IPS DF 6.9 (cell line): ENCODE measurements around the gene ZFP64.
A peak's percentile ranks its signal among the peaks of the same experiment; 100 is the strongest.

ENCODE experiments used
- DNase-seq: peaks from one replicate; pipeline ENCODE4 v3.0.0-alpha.2; 2013; ENCODE audit warnings: low read depth, low spot score
- H3K27ac ChIP-seq: one replicate; pipeline ENCODE4 v1.5.1; 2013; ENCODE audit warnings: low read length, control low read depth
- H3K27me3 ChIP-seq: 2 replicates; pipeline ENCODE4 v1.6.1; 2013; ENCODE audit warnings: mild to moderate bottlenecking, low read length; ENCODE audit not compliant: control insufficient read depth, insufficient read depth
- H3K36me3 ChIP-seq: 2 replicates; pipeline ENCODE4 v1.6.1; 2013; ENCODE audit warnings: low read length; ENCODE audit not compliant: control insufficient read depth, insufficient read depth
- H3K4me1 ChIP-seq: 2 replicates; pipeline ENCODE4 v1.6.1; 2013; ENCODE audit warnings: low read length; ENCODE audit not compliant: control insufficient read depth, insufficient read depth
- H3K4me3 ChIP-seq: 2 replicates; pipeline ENCODE4 v1.5.1; 2013; ENCODE audit warnings: mild to moderate bottlenecking, low read length
- H3K9me3 ChIP-seq: 2 replicates; pipeline ENCODE4 v1.6.1; 2013; ENCODE audit warnings: low read length, inconsistent platforms; ENCODE audit not compliant: control insufficient read depth, insufficient read depth
- WGBS: extraction: QIAGEN DNeasy Blood & Tissue Kit; methylation state at CpG from one replicate; pipeline ENCODE4 v1.1.7; 2013; ENCODE audit warnings: mixed read lengths, missing lambda C conversion rate; ENCODE audit not compliant: insufficient read length, insufficient coverage; 5-methylcytosine and 5-hydroxymethylcytosine counted together

ZFP64 gene

GRCh38 chr20:52160621-52161204 lies 30.9 kb downstream of the ZFP64 start:
- H3K36me3 ChIP-seq, result 0 out of 2 replicates have a peak, but pooled peaks cover 2% of the 10 kb centered on the region
- no peak overlapping the region for H3K4me3 ChIP-seq
- 0 out of 2 replicates have a peak, but pooled peaks cover 1% of the 10 kb centered on the region for H3K9me3 ChIP-seq
- no peak for DNase-seq
- H3K27me3 ChIP-seq, result no peaks in the 10 kb centered on the region
- no CpG with 5 or more reads among the region's 9 CpGs for WGBS
- H3K27ac ChIP-seq, result no peak overlapping the region
- H3K4me1 ChIP-seq, result no peaks in the 10 kb centered on the region

GRCh38 chr20:52160049-52160570 lies 31.5 kb downstream of the ZFP64 start:
- Histone ChIP-seq H3K9me3 (no peaks in the 10 kb centered on the region), H3K4me1 (no peaks in the 10 kb centered on the region), H3K36me3 (0 out of 2 replicates have a peak, but pooled peaks cover 2% of the 10 kb centered on the region), H3K4me3 (no peak overlapping the region), H3K27ac (no peak overlapping the region), H3K27me3 (no peaks in the 10 kb centered on the region)
- no peak for DNase-seq
- WGBS, result no CpG with 5 or more reads among the region's 18 CpGs

DNA sequence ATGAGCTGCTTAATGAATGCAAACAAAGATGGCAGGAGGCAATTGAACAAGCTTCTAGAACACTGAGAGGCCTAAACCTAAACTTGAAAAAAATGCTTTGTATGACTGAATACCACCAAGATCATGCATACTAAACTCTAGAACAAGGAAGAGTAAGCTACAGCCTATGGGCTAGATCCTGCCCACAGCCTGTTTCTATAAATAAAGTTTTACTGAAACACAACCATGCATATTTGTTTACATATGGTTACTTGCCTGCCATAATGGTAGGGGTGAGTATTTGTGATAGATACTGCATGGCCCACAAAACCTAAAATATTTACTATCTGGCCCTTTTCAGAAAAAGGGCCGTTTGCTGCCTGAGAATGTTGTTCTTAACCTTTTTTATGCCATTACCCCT lies 37.0 kb downstream of the ZFP64 start:
- Histone ChIP-seq H3K9me3 (no peaks in the 10 kb centered on the region), H3K36me3 (peaks cover 8% of the 10 kb centered on the region; the same call in 1 of the 2 replicates), H3K27ac (no peak overlapping the region), H3K4me3 (no peak overlapping the region), H3K27me3 (no peaks in the 10 kb centered on the region), H3K4me1 (no peaks in the 10 kb centered on the region)
- DNase-seq, result no peak
- no CpG with 5 or more reads among the region's 1 CpG for WGBS

GRCh38 chr20:52153896-52154295 lies 37.7 kb downstream of the ZFP64 start:
- Histone ChIP-seq H3K27me3 (no peaks in the 10 kb centered on the region), H3K4me1 (no peaks in the 10 kb centered on the region), H3K4me3 (no peak overlapping the region), H3K36me3 (peaks cover 6% of the 10 kb centered on the region; the same call in 1 of the 2 replicates), H3K9me3 (no peaks in the 10 kb centered on the region), H3K27ac (no peak overlapping the region)
- WGBS, result no CpG with 5 or more reads among the region's 7 CpGs
- DNase-seq, result no peak

DNA sequence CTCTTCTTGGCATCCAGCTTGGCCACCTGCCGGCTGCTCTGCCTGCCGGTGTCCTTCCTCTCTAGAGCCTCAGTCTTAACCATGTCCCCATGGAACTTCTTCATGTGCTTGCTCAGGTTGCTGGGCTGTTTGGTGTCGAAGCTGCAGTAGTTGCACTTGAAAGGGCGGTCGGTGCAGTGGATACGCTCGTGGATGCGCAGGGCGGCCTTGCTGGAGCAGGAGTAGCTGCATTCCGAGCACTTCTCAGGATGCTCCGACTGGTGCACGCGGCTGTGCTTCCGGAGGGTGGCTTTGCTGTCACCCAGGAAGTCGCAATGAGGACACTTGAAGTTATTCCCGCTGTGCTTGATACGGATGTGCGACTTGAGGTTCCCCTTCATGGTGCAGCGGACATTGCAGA lies 38.7 kb downstream of the ZFP64 start:
- no peak overlapping the region for H3K4me3 ChIP-seq
- H3K9me3 ChIP-seq, result no peaks in the 10 kb centered on the region
- peaks cover 6% of the 10 kb centered on the region; the same call in 1 of the 2 replicates for H3K36me3 ChIP-seq
- no CpG with 5 or more reads among the region's 19 CpGs for WGBS
- DNase-seq, result no peak
- H3K27ac ChIP-seq, result no peak overlapping the region
- H3K27me3 ChIP-seq, result no peaks in the 10 kb centered on the region
- H3K4me1 ChIP-seq, result no peaks in the 10 kb centered on the region

GRCh38 chr20:52152416-52152815 lies 39.2 kb downstream of the ZFP64 start:
- H3K27me3 ChIP-seq, result no peaks in the 10 kb centered on the region
- no peaks in the 10 kb centered on the region for H3K9me3 ChIP-seq
- H3K4me1 ChIP-seq, result no peaks in the 10 kb centered on the region
- H3K36me3 ChIP-seq, result peaks cover 6% of the 10 kb centered on the region; the same call in 1 of the 2 replicates
- H3K27ac ChIP-seq, result no peak overlapping the region
- WGBS, result no CpG with 5 or more reads among the region's 26 CpGs
- H3K4me3 ChIP-seq, result no peak overlapping the region
- no peak for DNase-seq

DNA sequence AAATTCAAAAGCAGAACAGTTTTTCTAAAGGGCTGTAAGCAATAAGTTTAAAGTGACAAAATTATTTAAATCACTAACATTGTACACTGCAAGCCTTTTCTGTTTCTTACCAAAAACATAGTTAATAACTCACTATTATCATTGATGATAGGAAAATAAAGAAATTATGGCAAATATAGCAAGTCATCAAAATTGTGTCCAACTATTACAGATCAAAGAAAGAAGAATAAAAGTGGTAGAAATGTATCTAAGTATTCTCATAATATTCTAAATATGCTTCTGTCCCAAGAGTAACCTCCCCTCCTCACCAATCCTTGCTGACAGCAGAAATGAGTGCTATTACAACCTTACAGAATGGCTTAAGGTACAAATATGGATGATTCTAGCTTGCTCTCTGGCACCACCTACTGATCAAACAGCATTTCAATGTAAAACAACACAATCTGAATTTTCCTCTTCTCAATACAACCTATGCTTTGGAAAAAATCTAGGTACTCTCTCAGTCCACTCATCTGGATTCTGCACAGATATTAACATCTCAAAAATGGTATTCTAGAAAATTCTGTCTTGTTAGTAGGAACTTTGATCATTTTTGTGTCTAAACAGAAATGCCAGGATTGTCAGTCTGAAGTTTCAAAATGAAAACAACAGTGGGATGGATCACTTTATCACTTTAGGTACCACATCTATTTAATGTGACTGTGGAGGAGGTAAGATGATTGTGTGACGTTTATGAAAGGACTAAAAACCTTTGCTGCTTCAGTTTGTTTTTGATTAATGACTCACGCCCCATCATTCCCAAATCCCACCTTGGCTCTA lies 40.9 kb downstream of the ZFP64 start:
- no peaks in the 10 kb centered on the region for H3K4me1 ChIP-seq
- whole genome bisulfite sequencing, result no CpG with 5 or more reads among the region's 2 CpGs
- peaks cover 6% of the 10 kb centered on the region; the same call in 1 of the 2 replicates for H3K36me3 ChIP-seq
- peak; percentile 29 for DNase-seq
- H3K27me3 ChIP-seq, result no peaks in the 10 kb centered on the region
- H3K4me3 ChIP-seq, result no peak overlapping the region
- H3K9me3 ChIP-seq, result no peaks in the 10 kb centered on the region
- no peak overlapping the region for H3K27ac ChIP-seq

- Histone ChIP-seq H3K4me1 (no peaks in the 10 kb centered on the region), H3K9me3 (no peaks in the 10 kb centered on the region)
Measured at GRCh38 chr20:52145587-52145986, 46.0 kb downstream of the ZFP64 start.

DNA sequence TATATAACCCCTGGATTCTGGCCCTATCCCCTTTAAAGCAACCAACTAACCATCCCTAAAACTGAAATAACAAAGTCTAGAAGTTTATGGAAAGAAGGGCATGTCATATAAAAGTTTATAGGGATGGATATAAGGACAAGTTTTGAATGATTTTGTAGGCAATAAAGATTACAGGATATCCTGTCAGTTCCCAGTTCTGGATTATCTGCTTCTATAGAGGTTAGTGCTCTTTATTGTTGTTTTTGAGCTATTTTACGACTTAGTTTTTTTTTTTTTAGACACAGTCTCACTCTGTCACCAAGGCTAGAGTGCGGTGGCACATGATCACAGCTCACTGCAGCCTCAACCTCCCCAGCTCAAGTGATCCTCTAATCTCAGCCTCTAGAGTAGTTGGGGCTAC lies 48.3 kb downstream of the ZFP64 start:
- Histone ChIP-seq H3K9me3 (no peaks in the 10 kb centered on the region), H3K27ac (no peak overlapping the region), H3K36me3 (no peaks in the 10 kb centered on the region), H3K4me3 (no peak overlapping the region), H3K27me3 (no peaks in the 10 kb centered on the region), H3K4me1 (no peaks in the 10 kb centered on the region)
- DNase-seq, result no peak
- WGBS, result no CpG with 5 or more reads among the region's 2 CpGs

More at GRCh38 chr20:52145587-52145986, 46.0 kb downstream of the ZFP64 start:
- no peak for DNase-seq
- H3K36me3 ChIP-seq, result no peaks in the 10 kb centered on the region
- H3K4me3 ChIP-seq, result no peak overlapping the region
- no peaks in the 10 kb centered on the region for H3K27me3 ChIP-seq
- no peak overlapping the region for H3K27ac ChIP-seq

GRCh38 chr20:52142757-52143156 lies 48.8 kb downstream of the ZFP64 start:
- Histone ChIP-seq H3K36me3 (no peaks in the 10 kb centered on the region), H3K27me3 (no peaks in the 10 kb centered on the region), H3K4me3 (no peak overlapping the region), H3K9me3 (no peaks in the 10 kb centered on the region), H3K4me1 (no peaks in the 10 kb centered on the region), H3K27ac (no peak overlapping the region)
- no CpG with 5 or more reads among the region's 2 CpGs for WGBS
- no peak for DNase-seq
